Retinal pigment epithelial cell (primary cell): ENCODE results near the gene HOXD4.

Experiments
- DNase-seq: peaks from one replicate; pipeline ENCODE4 v3.0.0-alpha.2; 2010; ENCODE audit warnings: low read depth
- H3K4me3 ChIP-seq: 2 replicates; pipeline ENCODE4 v1.5.1; 2011; ENCODE audit warnings: mild to moderate bottlenecking, low read length, control low read depth, moderate library complexity
- CTCF ChIP-seq: conservative IDR thresholded peaks from 2 replicates; pipeline ENCODE4 v1.5.1; 2011; ENCODE audit warnings: low read depth, low read length, control low read depth, inconsistent platforms

HOXD4 gene

GRCh38 chr2:176162911-176163671, 11.7 kb downstream of the HOXD4 start:
- TF ChIP-seq CTCF = no peak
- no peak overlapping the region for H3K4me3 ChIP-seq
- no peak for DNase-seq

GRCh38 chr2:176163672-176164056, 12.3 kb downstream of the HOXD4 start:
- H3K4me3 ChIP-seq = no peak overlapping the region
- DNase-seq = no peak
- TF ChIP-seq CTCF = no peak

- no peak overlapping the region for H3K4me3 ChIP-seq
- no peak for DNase-seq
- TF ChIP-seq CTCF = no peak
Observed at GRCh38 chr2:176164201-176164600, 12.9 kb downstream of the HOXD4 start.

- no peak for TF ChIP-seq CTCF
- no peak overlapping the region for H3K4me3 ChIP-seq
- DNase-seq = no peak
Observed at GRCh38 chr2:176164611-176165369, 13.4 kb downstream of the HOXD4 start.

- no peak for TF ChIP-seq CTCF
- DNase-seq = no peak
- no peak overlapping the region for H3K4me3 ChIP-seq
Observed at GRCh38 chr2:176165370-176166050, 14.2 kb downstream of the HOXD4 start.

- no peak overlapping the region for H3K4me3 ChIP-seq
- no peak for TF ChIP-seq CTCF
- DNase-seq = no peak
Observed at GRCh38 chr2:176166272-176166671, 14.9 kb downstream of the HOXD4 start.
